GM21447 (cell line): ENCODE measurements around the gene RAB1B.

Source experiments
- ATAC-seq: cut with Tn5 transposase; IDR thresholded peaks from one replicate; pipeline ENCODE4 v1.9.1; 2021; ENCODE audit not compliant: unreplicated experiment

Gene RAB1B

GRCh38 chr11:66282468-66283455 is 14.3 kb downstream of the RAB1B start:
- ATAC-seq = peak; percentile 56

GRCh38 chr11:66283461-66284105 is 15.1 kb downstream of the RAB1B start:
- no peak for ATAC-seq

DNA sequence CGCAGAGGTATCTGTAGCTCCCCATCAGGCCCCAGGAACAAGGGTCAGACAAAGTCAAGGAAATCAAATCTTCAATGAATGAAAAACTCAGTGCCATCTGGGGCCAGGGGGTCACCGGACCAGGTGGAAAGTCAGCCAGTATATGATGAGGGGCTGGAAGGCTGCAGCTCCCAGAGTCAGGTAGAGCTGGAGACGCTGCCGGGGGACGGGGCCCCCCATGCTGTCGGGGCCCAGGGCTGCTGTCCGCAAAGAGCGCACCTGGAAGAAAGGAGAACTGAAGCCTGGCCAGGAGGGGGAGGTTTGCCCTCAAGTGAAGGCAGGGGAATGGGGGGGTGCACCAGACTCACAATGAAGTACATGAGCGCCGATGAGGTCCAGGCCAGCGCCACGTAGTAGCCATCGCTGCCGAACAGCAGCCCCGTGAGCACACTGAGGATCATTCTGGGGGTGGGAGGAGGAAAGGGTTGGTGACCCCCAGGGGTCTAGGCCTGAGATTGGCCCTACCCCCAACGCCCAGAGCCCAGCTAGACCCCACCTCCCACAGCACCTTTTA is 16.2 kb downstream of the RAB1B start:
- no peak for ATAC-seq

GRCh38 chr11:66285250-66285947 is 17.0 kb downstream of the RAB1B start:
- no peak for ATAC-seq

- ATAC-seq = no peak
Measured at GRCh38 chr11:66286699-66287098, 18.3 kb downstream of the RAB1B start.

DNA sequence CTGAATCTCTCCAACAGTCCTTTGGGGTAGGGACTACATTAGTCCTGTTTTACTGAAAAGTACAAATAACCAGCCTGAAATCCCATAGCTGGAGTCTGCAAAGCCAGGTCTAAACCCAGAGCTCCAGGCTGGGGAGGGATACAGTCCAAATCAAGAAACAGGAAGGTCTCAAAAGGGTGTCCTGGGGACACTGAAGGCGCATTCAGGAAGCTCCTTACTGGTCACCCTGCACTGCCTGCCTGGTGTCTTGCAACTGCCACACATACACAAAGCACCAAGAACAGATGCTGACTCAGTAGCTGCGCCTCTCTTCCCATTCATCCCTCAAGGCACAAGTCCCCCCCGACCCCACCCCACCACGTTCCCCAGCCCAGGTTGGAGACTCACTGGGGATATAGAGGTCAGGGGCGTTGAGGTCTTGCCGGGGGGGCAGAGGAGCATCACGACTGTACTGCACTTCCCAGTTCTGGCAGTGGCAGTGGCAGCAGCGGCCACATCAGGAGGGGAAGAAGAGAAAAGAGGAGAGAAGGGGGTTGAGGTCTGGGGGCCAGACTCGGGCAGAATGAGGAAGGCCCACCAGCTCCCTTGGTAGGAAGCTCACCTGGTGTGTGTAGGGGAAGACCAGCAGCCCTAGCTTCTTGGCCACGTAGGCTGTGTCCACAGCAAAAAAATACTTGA is 18.9 kb downstream of the RAB1B start:
- ATAC-seq = no peak

GRCh38 chr11:66287889-66288670 is 19.6 kb downstream of the RAB1B start:
- no peak for ATAC-seq

DNA sequence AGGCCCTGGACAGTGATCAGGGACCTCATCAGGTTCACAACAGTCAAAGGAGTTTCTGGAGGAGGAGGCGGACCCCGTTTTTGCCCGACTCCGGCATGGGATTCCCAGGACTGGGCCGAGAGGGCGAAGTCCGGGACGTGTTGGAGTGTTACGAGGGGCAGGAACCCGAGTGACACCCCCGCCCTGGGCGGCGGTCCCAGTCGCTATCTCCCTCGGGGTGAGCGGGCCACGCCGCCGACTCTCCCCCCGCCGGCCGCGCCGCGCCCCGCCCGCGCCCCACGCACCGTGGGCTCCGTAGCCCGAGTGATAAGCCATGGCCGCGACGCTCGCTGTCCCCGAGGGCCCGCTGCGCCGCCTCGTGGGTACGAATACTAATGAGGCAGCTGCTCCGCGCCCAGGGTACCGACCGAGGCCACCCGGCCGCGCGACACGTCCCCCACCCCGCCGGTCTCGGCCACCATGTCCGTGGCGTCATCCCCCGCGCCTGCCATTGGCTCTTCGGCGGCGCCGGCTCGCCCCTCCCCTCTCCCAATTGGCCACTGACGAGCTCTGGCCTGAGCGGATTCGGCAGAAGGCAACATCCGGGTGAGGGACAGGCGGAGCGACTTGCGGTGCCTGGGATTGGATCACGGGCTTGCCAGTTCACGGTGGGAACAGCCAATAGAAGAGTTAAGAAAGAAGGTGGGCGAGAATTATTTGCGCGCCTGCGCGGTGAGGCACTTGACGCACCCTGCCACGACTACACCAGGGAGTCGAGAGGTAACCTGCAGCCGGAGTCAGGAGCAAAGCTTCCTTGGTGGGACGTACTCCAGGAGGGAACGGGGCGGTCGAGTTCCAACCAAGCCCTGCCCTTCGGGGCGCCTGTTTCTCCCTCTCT is 20.5 kb downstream of the RAB1B start, which contains the start of gene YIF1A:
YIF1A (minus strand) TSS at position 473 of the 877 bp plus-strand sequence; CDS start at position 315, 158 bp downstream.
- peak; percentile 91 for ATAC-seq

GRCh38 chr11:66289548-66290329 is 21.3 kb downstream of the RAB1B start:
- peak; percentile 42 for ATAC-seq

DNA sequence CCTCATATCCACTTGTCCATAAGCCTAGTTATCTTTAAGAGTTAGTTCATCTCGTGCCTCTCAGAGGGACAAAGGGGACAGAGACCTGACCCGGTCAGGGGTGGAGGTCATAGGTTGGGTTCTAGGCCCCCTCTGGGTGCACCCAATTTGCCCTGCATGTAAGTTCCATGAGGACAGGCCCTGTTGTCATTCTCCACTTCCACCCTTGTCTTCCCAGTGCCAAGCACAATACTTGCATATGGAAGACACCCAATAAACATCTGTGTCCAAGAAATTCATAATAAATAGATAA is 21.8 kb downstream of the RAB1B start:
- ATAC-seq = no peak

- ATAC-seq = no peak
Measured at GRCh38 chr11:66291303-66291705, 22.9 kb downstream of the RAB1B start.

- ATAC-seq = no peak
Measured at GRCh38 chr11:66291706-66292542, 23.5 kb downstream of the RAB1B start, which contains the start of gene TMEM151A. Gene TMEM151A, plus strand, starts transcription at chr11:66291894. Its CDS starts 120 bp downstream, at chr11:66292014.

- no peak for ATAC-seq
Measured at GRCh38 chr11:66292543-66293332, 24.3 kb downstream of the RAB1B start.

- ATAC-seq = no peak
Measured at GRCh38 chr11:66293352-66293751, 24.9 kb downstream of the RAB1B start.

- no peak for ATAC-seq
Measured at GRCh38 chr11:66293777-66294625, 25.6 kb downstream of the RAB1B start.
